ENCODE measurements around the gene ICA1.

Gene ICA1

GRCh38 chr7:8204339-8205030 is 57.5 kb downstream of the ICA1 start:
- ATAC-seq (ENCODE audit: low read depth) (no peak), DNase-seq (ENCODE audit: low spot score) (no peak)
- Histone ChIP-seq H3K4me1 (ENCODE audit: insufficient read depth, poor library complexity, severe bottlenecking) (no peaks in the 10 kb centered on the region), H3K9me3 (ENCODE audit: severe bottlenecking) (no peaks in the 10 kb centered on the region), H3K36me3 (ENCODE audit: low read depth) (no peaks in the 10 kb centered on the region), H3K27me3 (ENCODE audit: insufficient read depth, poor library complexity, severe bottlenecking) (no peaks in the 10 kb centered on the region), H3K4me3 (ENCODE audit: severe bottlenecking) (no peak overlapping the region), H3K27ac (ENCODE audit: poor library complexity, severe bottlenecking) (no peak overlapping the region)
- no peak for TF ChIP-seq CTCF (IDR thresholded peaks at IDR 0.05; ENCODE audit: poor library complexity, severe bottlenecking)

DNA sequence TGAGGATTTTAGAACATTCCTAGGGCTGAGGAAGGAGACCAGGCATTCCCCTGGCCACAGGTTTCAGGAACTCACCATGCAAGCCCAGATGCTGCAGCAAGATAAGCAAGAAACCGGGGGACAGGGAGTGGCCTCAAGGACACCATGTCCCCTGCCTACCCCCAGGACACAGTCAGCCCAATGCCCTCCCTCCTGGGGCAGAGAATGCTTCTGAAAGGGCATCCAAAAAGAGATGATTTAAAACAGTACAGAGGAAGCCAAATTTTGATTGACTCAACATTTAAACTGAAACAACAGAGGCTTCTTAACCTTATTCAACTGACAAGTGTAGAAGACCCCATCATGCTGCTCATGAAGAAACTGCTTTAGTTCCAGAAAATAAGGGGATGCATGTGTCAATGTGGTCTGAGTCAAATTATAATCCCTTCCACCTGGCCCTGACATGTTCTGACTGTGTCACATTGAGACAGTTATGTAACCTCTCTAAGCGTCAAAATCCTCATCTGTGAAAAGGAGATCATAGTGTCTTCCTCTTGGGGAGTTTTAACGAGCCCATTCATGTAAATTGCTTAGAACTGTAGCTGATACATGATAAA is 60.0 kb downstream of the ICA1 start:
- Histone ChIP-seq H3K36me3 (ENCODE audit: low read depth) (no peaks in the 10 kb centered on the region), H3K27me3 (ENCODE audit: insufficient read depth, poor library complexity, severe bottlenecking) (no peaks in the 10 kb centered on the region), H3K4me1 (ENCODE audit: insufficient read depth, poor library complexity, severe bottlenecking) (no peaks in the 10 kb centered on the region), H3K4me3 (ENCODE audit: severe bottlenecking) (no peak overlapping the region), H3K27ac (ENCODE audit: poor library complexity, severe bottlenecking) (no peak overlapping the region), H3K9me3 (ENCODE audit: severe bottlenecking) (no peaks in the 10 kb centered on the region)
- no peak for TF ChIP-seq CTCF (IDR thresholded peaks at IDR 0.05; ENCODE audit: poor library complexity, severe bottlenecking)
- ATAC-seq (ENCODE audit: low read depth) (no peak), DNase-seq (ENCODE audit: low spot score) (no peak)

DNA sequence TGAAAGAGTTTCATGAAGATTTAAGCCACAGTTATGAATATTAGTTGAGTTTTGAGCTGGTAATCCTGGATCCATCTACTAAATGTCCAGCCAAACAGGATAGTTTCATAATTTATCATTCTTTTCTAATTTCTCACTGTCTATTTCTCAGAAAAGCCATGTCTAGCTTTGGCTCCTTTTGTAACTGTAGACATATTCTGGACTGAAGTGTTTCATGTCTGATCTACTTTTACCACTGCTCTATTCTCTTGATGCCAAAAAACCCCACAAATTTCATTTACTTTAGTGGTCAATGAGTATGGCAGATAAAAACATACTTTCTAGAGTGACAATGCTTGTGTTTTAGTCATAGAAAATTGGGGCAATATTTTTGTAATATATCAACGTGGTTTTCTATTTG is 61.2 kb downstream of the ICA1 start:
- no peak for TF ChIP-seq CTCF (IDR thresholded peaks at IDR 0.05; ENCODE audit: poor library complexity, severe bottlenecking)
- Histone ChIP-seq H3K36me3 (ENCODE audit: low read depth) (no peaks in the 10 kb centered on the region), H3K4me1 (ENCODE audit: insufficient read depth, poor library complexity, severe bottlenecking) (no peaks in the 10 kb centered on the region), H3K27me3 (ENCODE audit: insufficient read depth, poor library complexity, severe bottlenecking) (no peaks in the 10 kb centered on the region), H3K27ac (ENCODE audit: poor library complexity, severe bottlenecking) (no peak overlapping the region), H3K4me3 (ENCODE audit: severe bottlenecking) (no peak overlapping the region), H3K9me3 (ENCODE audit: severe bottlenecking) (no peaks in the 10 kb centered on the region)
- DNase-seq (ENCODE audit: low spot score) (no peak), ATAC-seq (ENCODE audit: low read depth) (no peak)

DNA sequence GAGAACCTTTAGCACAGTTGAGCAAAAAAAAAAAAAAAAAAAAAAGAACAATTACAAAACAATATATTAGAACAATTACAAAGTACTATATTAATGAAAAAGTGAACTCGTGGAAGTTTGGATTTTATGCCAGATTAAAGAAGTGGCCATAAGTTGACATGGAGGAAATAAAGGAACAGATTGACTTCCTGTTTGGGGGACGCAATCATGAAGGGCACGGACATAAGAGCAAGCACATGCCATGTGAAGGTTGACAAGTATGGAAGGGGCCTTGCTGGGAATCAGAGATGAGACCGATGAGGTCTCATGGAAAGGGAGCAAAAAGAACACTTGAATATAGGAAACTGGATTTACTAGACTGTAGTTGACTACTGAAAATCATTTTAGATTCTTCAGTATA is 61.7 kb downstream of the ICA1 start:
- no peak for TF ChIP-seq CTCF (IDR thresholded peaks at IDR 0.05; ENCODE audit: poor library complexity, severe bottlenecking)
- Histone ChIP-seq H3K27ac (ENCODE audit: poor library complexity, severe bottlenecking) (no peak overlapping the region), H3K27me3 (ENCODE audit: insufficient read depth, poor library complexity, severe bottlenecking) (no peaks in the 10 kb centered on the region), H3K4me1 (ENCODE audit: insufficient read depth, poor library complexity, severe bottlenecking) (no peaks in the 10 kb centered on the region), H3K4me3 (ENCODE audit: severe bottlenecking) (no peak overlapping the region), H3K36me3 (ENCODE audit: low read depth) (no peaks in the 10 kb centered on the region), H3K9me3 (ENCODE audit: severe bottlenecking) (no peaks in the 10 kb centered on the region)
- no peak for ATAC-seq (ENCODE audit: low read depth)
- DNase-seq (ENCODE audit: low spot score): no peak

All from RWPE2 (cell line).